ENCODE results near the gene SRBD1.

DNA sequence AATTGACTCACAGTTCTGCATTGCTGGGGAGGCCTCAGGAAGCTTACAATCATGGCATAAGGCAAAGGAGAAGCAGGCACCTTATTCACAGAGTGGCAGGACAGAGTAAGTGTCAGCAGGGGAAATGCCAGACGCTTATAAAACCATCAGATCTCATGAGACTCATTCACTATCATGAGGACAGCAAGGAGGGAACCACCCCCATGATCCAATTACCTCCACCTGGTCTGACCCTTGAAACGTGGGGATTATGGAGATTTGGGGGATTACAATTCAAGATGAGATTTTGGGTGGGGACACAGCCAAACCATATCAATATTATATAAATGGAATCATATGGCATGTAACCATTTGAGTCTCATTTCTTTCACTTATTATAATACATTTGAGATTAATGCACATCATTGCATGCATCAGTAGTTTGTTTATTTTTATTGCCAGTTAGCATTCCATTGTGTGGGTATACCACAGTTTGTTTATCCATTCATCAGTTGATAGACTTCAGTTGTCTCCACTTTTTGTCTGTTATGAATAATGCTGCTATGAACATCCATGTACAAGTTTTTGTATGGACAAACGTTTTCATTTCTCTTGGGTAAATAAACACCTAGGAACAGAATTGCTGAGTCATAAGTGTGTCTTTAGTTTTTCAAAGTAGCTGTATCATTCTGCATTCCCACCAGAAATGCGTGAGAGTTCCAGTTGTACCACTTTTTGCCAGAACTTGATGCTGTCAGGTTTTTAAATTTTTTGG is 5.8 kb upstream of the SRBD1 start:
- TF ChIP-seq POLR2A (IDR thresholded peaks at IDR 0.05) (no peak), CTCF (IDR thresholded peaks at IDR 0.05) (no peak), POLR2AphosphoS5 (IDR thresholded peaks at IDR 0.05; ENCODE audit: insufficient read depth in 1 of 2, low read depth in 1 of 2) (no peak)
